IPS DF 6.9 (cell line): ENCODE measurements around the gene METTL8.

Experiments
- DNase-seq: peaks from one replicate; pipeline ENCODE4 v3.0.0-alpha.2; 2013; ENCODE audit warnings: low read depth, low spot score
- H3K27ac ChIP-seq: one replicate; pipeline ENCODE4 v1.5.1; 2013; ENCODE audit warnings: low read length, control low read depth
- H3K27me3 ChIP-seq: 2 replicates; pipeline ENCODE4 v1.6.1; 2013; ENCODE audit warnings: mild to moderate bottlenecking, low read length; ENCODE audit not compliant: control insufficient read depth, insufficient read depth
- H3K36me3 ChIP-seq: 2 replicates; pipeline ENCODE4 v1.6.1; 2013; ENCODE audit warnings: low read length; ENCODE audit not compliant: control insufficient read depth, insufficient read depth
- H3K4me1 ChIP-seq: 2 replicates; pipeline ENCODE4 v1.6.1; 2013; ENCODE audit warnings: low read length; ENCODE audit not compliant: control insufficient read depth, insufficient read depth
- H3K4me3 ChIP-seq: 2 replicates; pipeline ENCODE4 v1.5.1; 2013; ENCODE audit warnings: mild to moderate bottlenecking, low read length
- H3K9me3 ChIP-seq: 2 replicates; pipeline ENCODE4 v1.6.1; 2013; ENCODE audit warnings: low read length, inconsistent platforms; ENCODE audit not compliant: control insufficient read depth, insufficient read depth
- WGBS: extraction: QIAGEN DNeasy Blood & Tissue Kit; methylation state at CpG from one replicate; pipeline ENCODE4 v1.1.7; 2013; ENCODE audit warnings: mixed read lengths, missing lambda C conversion rate; ENCODE audit not compliant: insufficient read length, insufficient coverage; 5-methylcytosine and 5-hydroxymethylcytosine counted together

METTL8 gene

GRCh38 chr2:171433763-171434012, at the start of gene METTL8:
Gene METTL8, minus strand, starts transcription at chr2:171433990. Its CDS starts 41,805 bp downstream, at chr2:171392185.
- Histone ChIP-seq H3K27ac (no peak within 1 kb of the TSS), H3K4me1 (peaks cover 1% of the 10 kb centered on the region; the same call in 1 of the 2 replicates), H3K36me3 (0 out of 2 replicates have a peak, but pooled peaks cover under 1% of the 10 kb centered on the region), H3K27me3 (no peaks in the 10 kb centered on the region), H3K9me3 (no peaks in the 10 kb centered on the region), H3K4me3 (peak within 1 kb of the TSS; percentile 71)
- DNase-seq, result no peak
- no CpG with 5 or more reads among the region's 15 CpGs for WGBS

GRCh38 chr2:171482877-171483276, 49.1 kb upstream of the METTL8 start:
- H3K27me3 ChIP-seq, result no peaks in the 10 kb centered on the region
- H3K4me3 ChIP-seq, result no peak overlapping the region
- no peak overlapping the region for H3K27ac ChIP-seq
- no peaks in the 10 kb centered on the region for H3K9me3 ChIP-seq
- DNase-seq, result peak; percentile 20
- no peaks in the 10 kb centered on the region for H3K36me3 ChIP-seq
- WGBS, result no CpG with 5 or more reads among the region's 3 CpGs
- H3K4me1 ChIP-seq, result peaks cover 2% of the 10 kb centered on the region; the same call in 1 of the 2 replicates

GRCh38 chr2:171482308-171482707, 48.5 kb upstream of the METTL8 start:
- DNase-seq, result no peak
- H3K27ac ChIP-seq, result no peak overlapping the region
- H3K36me3 ChIP-seq, result no peaks in the 10 kb centered on the region
- no peak overlapping the region for H3K4me3 ChIP-seq
- peaks cover 2% of the 10 kb centered on the region; the same call in 1 of the 2 replicates for H3K4me1 ChIP-seq
- H3K27me3 ChIP-seq, result no peaks in the 10 kb centered on the region
- no peaks in the 10 kb centered on the region for H3K9me3 ChIP-seq

GRCh38 chr2:171480908-171481307, 47.1 kb upstream of the METTL8 start:
- no CpG with 5 or more reads among the region's 1 CpG for WGBS
- H3K36me3 ChIP-seq, result no peaks in the 10 kb centered on the region
- no peak overlapping the region for H3K27ac ChIP-seq
- no peak for DNase-seq
- no peak overlapping the region for H3K4me3 ChIP-seq
- H3K27me3 ChIP-seq, result no peaks in the 10 kb centered on the region
- no peaks in the 10 kb centered on the region for H3K9me3 ChIP-seq
- peaks cover 2% of the 10 kb centered on the region; the same call in 1 of the 2 replicates for H3K4me1 ChIP-seq

GRCh38 chr2:171479154-171479814, 45.5 kb upstream of the METTL8 start:
- no peak for DNase-seq
- H3K4me1 ChIP-seq, result peaks cover 2% of the 10 kb centered on the region; the same call in 1 of the 2 replicates
- no peaks in the 10 kb centered on the region for H3K27me3 ChIP-seq
- no peak overlapping the region for H3K4me3 ChIP-seq
- H3K27ac ChIP-seq, result no peak overlapping the region
- WGBS, result no CpG with 5 or more reads among the region's 3 CpGs
- H3K9me3 ChIP-seq, result no peaks in the 10 kb centered on the region
- no peaks in the 10 kb centered on the region for H3K36me3 ChIP-seq

- no peak overlapping the region for H3K27ac ChIP-seq
- no CpG with 5 or more reads among the region's 1 CpG for WGBS
- no peak for DNase-seq
- no peak overlapping the region for H3K4me3 ChIP-seq
- no peaks in the 10 kb centered on the region for H3K36me3 ChIP-seq
- H3K27me3 ChIP-seq, result no peaks in the 10 kb centered on the region
- peaks cover 2% of the 10 kb centered on the region; the same call in 1 of the 2 replicates for H3K4me1 ChIP-seq
- H3K9me3 ChIP-seq, result no peaks in the 10 kb centered on the region
These were observed 44.6 kb upstream of the METTL8 start for GRCh38 chr2:171478345-171478744.

GRCh38 chr2:171475979-171476378, 42.2 kb upstream of the METTL8 start:
- Histone ChIP-seq H3K4me1 (no peaks in the 10 kb centered on the region), H3K27ac (no peak overlapping the region), H3K9me3 (no peaks in the 10 kb centered on the region), H3K4me3 (no peak overlapping the region), H3K36me3 (no peaks in the 10 kb centered on the region), H3K27me3 (no peaks in the 10 kb centered on the region)
- no peak for DNase-seq
- WGBS, result no CpG with 5 or more reads among the region's 1 CpG

- no CpG with 5 or more reads among the region's 5 CpGs for WGBS
- H3K4me1 ChIP-seq, result no peaks in the 10 kb centered on the region
- DNase-seq, result no peak
- H3K4me3 ChIP-seq, result no peak overlapping the region
- no peaks in the 10 kb centered on the region for H3K27me3 ChIP-seq
- no peak overlapping the region for H3K27ac ChIP-seq
- H3K9me3 ChIP-seq, result no peaks in the 10 kb centered on the region
- no peaks in the 10 kb centered on the region; the same call in 1 of the 2 replicates for H3K36me3 ChIP-seq
These were observed 36.3 kb upstream of the METTL8 start for GRCh38 chr2:171470129-171470528.

GRCh38 chr2:171469176-171469575, 35.4 kb upstream of the METTL8 start:
- Histone ChIP-seq H3K4me3 (no peak overlapping the region), H3K4me1 (no peaks in the 10 kb centered on the region), H3K9me3 (no peaks in the 10 kb centered on the region), H3K27ac (no peak overlapping the region), H3K36me3 (no peaks in the 10 kb centered on the region; the same call in 1 of the 2 replicates), H3K27me3 (no peaks in the 10 kb centered on the region)
- DNase-seq, result no peak
- no CpG with 5 or more reads among the region's 4 CpGs for WGBS

- no peak for DNase-seq
- no peaks in the 10 kb centered on the region for H3K27me3 ChIP-seq
These were observed 26.7 kb upstream of the METTL8 start for GRCh38 chr2:171460537-171460936.

GRCh38 chr2:171459498-171459897, 25.7 kb upstream of the METTL8 start:
- Histone ChIP-seq H3K9me3 (no peaks in the 10 kb centered on the region), H3K36me3 (peaks cover 3% of the 10 kb centered on the region; the same call in 1 of the 2 replicates)

More at GRCh38 chr2:171460537-171460936, 26.7 kb upstream of the METTL8 start:
- Histone ChIP-seq H3K4me1 (no peaks in the 10 kb centered on the region), H3K27ac (no peak overlapping the region), H3K4me3 (no peak overlapping the region), H3K9me3 (no peaks in the 10 kb centered on the region), H3K36me3 (no peaks in the 10 kb centered on the region; the same call in 1 of the 2 replicates)
- no CpG with 5 or more reads among the region's 1 CpG for WGBS

More at GRCh38 chr2:171459498-171459897, 25.7 kb upstream of the METTL8 start:
- Histone ChIP-seq H3K4me1 (no peaks in the 10 kb centered on the region), H3K27ac (no peak overlapping the region), H3K27me3 (no peaks in the 10 kb centered on the region), H3K4me3 (no peak overlapping the region)
- no peak for DNase-seq
